Loucy (cell line): ENCODE results near the gene LGALS3BP.
"Not testable (repeated sequence)": the region's sequence is repeated elsewhere in the genome, so short reads cannot be mapped to it uniquely, and the experiment has no call there.

Source experiments
- H2AFZ ChIP-seq: fragments of 200-600 bp; sonication (generic); 2 replicates; pipeline ENCODE4 v1.6.0; 2016; ENCODE audit warnings: antibody characterized with exemption, mild to moderate bottlenecking, low read length, moderate library complexity
- H3F3A ChIP-seq: fragments of 200-600 bp; 2 replicates; pipeline ENCODE4 v1.6.0; 2016; ENCODE audit warnings: antibody characterized with exemption, low read depth, mild to moderate bottlenecking
- H3K27me3 ChIP-seq: fragments of 200-600 bp; sonication (generic); 2 replicates; pipeline ENCODE4 v1.6.1; 2014; ENCODE audit warnings: low read length, mild to moderate bottlenecking; ENCODE audit not compliant: insufficient read depth, poor library complexity, severe bottlenecking
- H3K36me3 ChIP-seq: fragments of 200-600 bp; sonication (generic); 2 replicates; pipeline ENCODE4 v1.6.1; 2016; ENCODE audit warnings: low read length; ENCODE audit not compliant: insufficient read depth
- H3K4me1 ChIP-seq: fragments of 200-600 bp; sonication (generic); 2 replicates; pipeline ENCODE4 v1.5.1; 2014; ENCODE audit warnings: low read length, mild to moderate bottlenecking; ENCODE audit not compliant: insufficient read depth, poor library complexity, severe bottlenecking
- H3K4me2 ChIP-seq: fragments of 200-600 bp; sonication (generic); 2 replicates; pipeline ENCODE4 v1.6.0; 2014; ENCODE audit warnings: antibody characterized with exemption, low read length, low read depth, mild to moderate bottlenecking; ENCODE audit not compliant: poor library complexity, severe bottlenecking
- H3K4me3 ChIP-seq: fragments of 200-600 bp; sonication (generic); 2 replicates; pipeline ENCODE4 v1.5.1; 2014; ENCODE audit warnings: low read length, mild to moderate bottlenecking, mixed read lengths; ENCODE audit not compliant: poor library complexity, severe bottlenecking
- H3K79me2 ChIP-seq: fragments of 200-600 bp; sonication (generic); 2 replicates; pipeline ENCODE4 v1.6.1; 2014; ENCODE audit warnings: low read length; ENCODE audit not compliant: insufficient read depth
- H3K9ac ChIP-seq: fragments of 200-600 bp; sonication (generic); 2 replicates; pipeline ENCODE4 v1.6.0; 2014; ENCODE audit warnings: mild to moderate bottlenecking, low read depth, low read length, moderate library complexity; ENCODE audit not compliant: poor library complexity, severe bottlenecking
- H3K9me2 ChIP-seq: fragments of 200-600 bp; sonication (generic); replicated peaks from 2 replicates; pipeline ENCODE4 v1.6.1; 2016; ENCODE audit warnings: low read depth, low read length, mixed read lengths
- H3K9me3 ChIP-seq: fragments of 200-600 bp; sonication (generic); 2 replicates; pipeline ENCODE4 v1.6.1; 2014; ENCODE audit warnings: mild to moderate bottlenecking, antibody characterized with exemption, low read length, low read depth; ENCODE audit not compliant: insufficient read depth
- H4K20me1 ChIP-seq: fragments of 200-600 bp; sonication (generic); 2 replicates; pipeline ENCODE4 v1.6.0; 2014; ENCODE audit warnings: antibody characterized with exemption, low read length, mild to moderate bottlenecking; ENCODE audit not compliant: insufficient read depth, poor library complexity, severe bottlenecking
- CTCF ChIP-seq: fragments of 200-600 bp; sonication (generic); conservative IDR thresholded peaks from 2 replicates; pipeline ENCODE4 v1.5.1; 2014; ENCODE audit warnings: mild to moderate bottlenecking, antibody characterized with exemption, low read length
- EZH2phosphoT487 ChIP-seq: fragments of 200-600 bp; IDR thresholded peaks from 2 replicates; pipeline ENCODE4 v1.6.1; 2018; ENCODE audit warnings: antibody characterized with exemption, mild to moderate bottlenecking, moderate library complexity, borderline replicate concordance

Gene LGALS3BP

GRCh38 chr17:78946131-78946530 is 33.6 kb downstream of the LGALS3BP start:
- Histone ChIP-seq H3F3A (no peaks in the 10 kb centered on the region), H3K9ac (no peak overlapping the region), H3K4me2 (no peak overlapping the region), H3K27me3 (no peaks in the 10 kb centered on the region), H3K9me3 (no peaks in the 10 kb centered on the region), H3K36me3 (no peaks in the 10 kb centered on the region), H3K9me2 (no peaks in the 10 kb centered on the region), H2AFZ (no peak overlapping the region), H3K4me3 (no peak overlapping the region), H3K4me1 (no peaks in the 10 kb centered on the region), H3K79me2 (no peaks in the 10 kb centered on the region), H4K20me1 (no peaks in the 10 kb centered on the region)
- TF ChIP-seq EZH2phosphoT487, result no peak

GRCh38 chr17:78945455-78945854 is 34.3 kb downstream of the LGALS3BP start:
- not testable (repeated sequence) for H3K27me3 ChIP-seq, H3K4me3 ChIP-seq, H3K4me1 ChIP-seq, H2AFZ ChIP-seq, H3K4me2 ChIP-seq, H3K9me3 ChIP-seq, H3K36me3 ChIP-seq, H4K20me1 ChIP-seq, H3K9ac ChIP-seq, H3K9me2 ChIP-seq, H3F3A ChIP-seq, H3K79me2 ChIP-seq

- H3K9me3 ChIP-seq, result no peaks in the 10 kb centered on the region
- no peaks in the 10 kb centered on the region for H3K36me3 ChIP-seq
- no peaks in the 10 kb centered on the region for H3F3A ChIP-seq
- TF ChIP-seq EZH2phosphoT487 (no peak), CTCF (no peak)
- no peak overlapping the region for H3K9ac ChIP-seq
- H3K9me2 ChIP-seq, result no peaks in the 10 kb centered on the region
- no peaks in the 10 kb centered on the region for H4K20me1 ChIP-seq
- no peaks in the 10 kb centered on the region for H3K4me1 ChIP-seq
- no peaks in the 10 kb centered on the region for H3K79me2 ChIP-seq
- H2AFZ ChIP-seq, result no peak overlapping the region
- no peak overlapping the region for H3K4me2 ChIP-seq
- no peak overlapping the region for H3K4me3 ChIP-seq
- no peaks in the 10 kb centered on the region for H3K27me3 ChIP-seq
Measured at GRCh38 chr17:78944956-78945355, 34.8 kb downstream of the LGALS3BP start.

GRCh38 chr17:78944026-78944425 is 35.7 kb downstream of the LGALS3BP start:
- Histone ChIP-seq H4K20me1 (no peaks in the 10 kb centered on the region), H3K36me3 (no peaks in the 10 kb centered on the region), H3K9ac (no peak overlapping the region), H3K4me1 (no peaks in the 10 kb centered on the region), H3F3A (no peaks in the 10 kb centered on the region), H3K79me2 (no peaks in the 10 kb centered on the region), H3K4me2 (no peak overlapping the region), H3K4me3 (no peak overlapping the region), H3K27me3 (no peaks in the 10 kb centered on the region), H2AFZ (no peak overlapping the region), H3K9me3 (no peaks in the 10 kb centered on the region), H3K9me2 (no peaks in the 10 kb centered on the region)
- TF ChIP-seq EZH2phosphoT487, result no peak
- no peak for TF ChIP-seq CTCF
